NCI-H345 treated with DMSO at 0.1 percent for 48 hours (cell line): ENCODE results near the gene MACO1.
"Not testable (repeated sequence)": the region's sequence is repeated elsewhere in the genome, so short reads cannot be mapped to it uniquely, and the experiment has no call there.

Experiments
- DNase-seq: peaks from one replicate; lab custom pipeline; 2025; ENCODE audit not compliant: unreplicated experiment; lab: John Stamatoyannopoulos, UW

The MACO1 gene, protein sequence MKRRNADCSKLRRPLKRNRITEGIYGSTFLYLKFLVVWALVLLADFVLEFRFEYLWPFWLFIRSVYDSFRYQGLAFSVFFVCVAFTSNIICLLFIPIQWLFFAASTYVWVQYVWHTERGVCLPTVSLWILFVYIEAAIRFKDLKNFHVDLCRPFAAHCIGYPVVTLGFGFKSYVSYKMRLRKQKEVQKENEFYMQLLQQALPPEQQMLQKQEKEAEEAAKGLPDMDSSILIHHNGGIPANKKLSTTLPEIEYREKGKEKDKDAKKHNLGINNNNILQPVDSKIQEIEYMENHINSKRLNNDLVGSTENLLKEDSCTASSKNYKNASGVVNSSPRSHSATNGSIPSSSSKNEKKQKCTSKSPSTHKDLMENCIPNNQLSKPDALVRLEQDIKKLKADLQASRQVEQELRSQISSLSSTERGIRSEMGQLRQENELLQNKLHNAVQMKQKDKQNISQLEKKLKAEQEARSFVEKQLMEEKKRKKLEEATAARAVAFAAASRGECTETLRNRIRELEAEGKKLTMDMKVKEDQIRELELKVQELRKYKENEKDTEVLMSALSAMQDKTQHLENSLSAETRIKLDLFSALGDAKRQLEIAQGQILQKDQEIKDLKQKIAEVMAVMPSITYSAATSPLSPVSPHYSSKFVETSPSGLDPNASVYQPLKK

GRCh38 chr1:25430073-25430966 lies at the start of gene MACO1:
TSS of gene MACO1 (plus strand) at chr1:25430897. CDS start at chr1:25431099, 202 bp downstream.
- peak; percentile 95 for DNase-seq

- not testable (repeated sequence) for DNase-seq
These were observed 48.2 kb upstream of the MACO1 start for GRCh38 chr1:25382543-25382942.

DNA sequence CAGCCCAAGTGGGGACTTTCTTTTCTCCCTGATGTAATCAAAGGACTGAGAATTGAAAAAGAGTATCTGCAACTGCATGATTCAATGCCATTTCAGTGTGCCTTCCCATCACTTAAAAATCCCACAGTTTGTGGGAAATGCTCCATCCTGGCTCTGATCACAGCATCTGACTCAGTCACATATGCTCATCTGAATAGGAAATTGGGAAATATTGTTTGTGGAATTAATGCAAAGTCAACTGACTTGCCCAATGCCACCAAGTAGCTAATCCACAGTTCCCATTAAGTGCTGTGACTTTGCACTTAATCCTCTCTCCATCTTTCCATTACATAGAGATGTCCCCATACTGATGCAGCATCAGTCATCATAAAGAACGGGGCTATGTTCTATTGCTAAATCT lies 47.6 kb upstream of the MACO1 start:
- DNase-seq, result not testable (repeated sequence)

DNA sequence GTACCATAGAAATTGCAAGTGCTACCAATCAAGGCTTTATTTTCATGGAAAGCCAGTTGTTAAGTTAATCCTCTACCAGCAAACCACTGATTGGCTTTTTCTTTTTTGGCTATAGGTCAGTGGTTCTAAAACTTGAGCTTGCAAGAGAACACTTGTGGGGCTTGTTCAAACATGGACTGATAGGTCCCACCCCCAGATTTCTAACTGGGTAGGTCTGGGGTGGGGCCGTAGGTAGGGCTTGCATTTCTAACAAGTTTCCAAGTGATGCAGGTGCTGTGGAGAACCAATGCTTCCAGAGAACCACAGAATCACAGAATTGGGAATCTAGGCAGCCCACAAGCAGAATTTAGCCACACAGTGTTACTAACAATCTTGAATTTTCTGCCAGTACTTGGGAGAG lies 46.8 kb upstream of the MACO1 start:
- not testable (repeated sequence) for DNase-seq

DNA sequence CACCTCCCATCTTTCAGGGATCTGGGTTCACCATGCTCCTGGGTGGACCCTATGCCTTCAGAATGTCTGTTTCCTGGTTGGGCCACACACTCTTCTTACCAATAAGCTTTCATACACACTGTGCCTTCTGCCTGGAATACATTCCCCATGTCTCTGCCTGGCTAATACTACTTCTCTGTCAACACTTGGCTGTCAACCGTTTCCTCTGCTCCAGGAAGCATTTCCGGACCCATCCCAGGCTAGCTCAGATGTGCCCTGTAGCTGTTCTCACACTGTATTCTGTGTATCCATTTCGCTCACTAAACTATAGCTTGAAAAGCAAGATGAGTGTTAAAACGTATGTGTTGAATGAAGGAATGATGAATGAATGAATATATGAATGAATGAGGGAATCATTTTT lies 43.6 kb upstream of the MACO1 start:
- DNase-seq, result not testable (repeated sequence)

- peak; percentile 21 for DNase-seq
These were observed 42.0 kb upstream of the MACO1 start for GRCh38 chr1:25388691-25389090.

DNA sequence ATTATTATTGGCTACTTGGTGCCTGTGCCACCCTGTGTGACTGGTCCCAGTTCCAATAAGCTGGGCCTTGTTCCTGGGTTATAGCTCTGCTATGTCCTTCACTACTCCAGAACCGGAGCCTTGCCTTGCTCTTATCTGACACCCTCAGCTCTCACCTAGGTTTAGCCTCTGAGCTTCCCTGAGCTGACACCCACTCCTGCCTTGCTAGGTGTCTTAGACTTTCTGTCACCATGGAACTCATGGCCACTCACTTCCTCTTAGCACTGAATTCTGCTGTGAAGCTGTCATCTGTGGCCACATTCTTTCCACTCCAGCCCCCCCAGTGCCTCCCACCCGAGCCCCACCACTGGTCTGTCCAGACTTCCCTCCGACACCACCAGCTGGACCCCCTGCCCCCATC lies 41.0 kb upstream of the MACO1 start:
- not testable (repeated sequence) for DNase-seq

- no peak for DNase-seq
These were observed 37.9 kb upstream of the MACO1 start for GRCh38 chr1:25392841-25393240.

DNA sequence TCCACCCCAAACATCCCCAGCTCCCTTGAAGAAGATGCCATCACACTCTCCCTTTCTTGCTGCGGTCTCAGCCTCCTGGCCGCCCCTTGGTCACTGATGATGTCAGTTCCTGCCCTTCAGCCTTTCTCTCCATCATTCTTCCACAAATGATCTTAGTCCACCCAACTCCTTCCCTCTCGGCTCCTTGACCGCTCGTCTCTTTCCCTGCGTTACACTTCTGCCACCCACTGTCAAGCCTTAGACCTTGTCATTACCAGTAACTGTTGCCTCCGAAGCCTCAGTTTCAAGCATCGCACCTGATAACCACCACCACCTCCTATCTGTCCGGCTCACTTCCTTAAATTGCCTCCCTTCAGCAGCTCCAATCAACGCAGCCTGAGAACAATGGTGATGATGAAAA lies 33.1 kb upstream of the MACO1 start:
- DNase-seq, result not testable (repeated sequence)

DNA sequence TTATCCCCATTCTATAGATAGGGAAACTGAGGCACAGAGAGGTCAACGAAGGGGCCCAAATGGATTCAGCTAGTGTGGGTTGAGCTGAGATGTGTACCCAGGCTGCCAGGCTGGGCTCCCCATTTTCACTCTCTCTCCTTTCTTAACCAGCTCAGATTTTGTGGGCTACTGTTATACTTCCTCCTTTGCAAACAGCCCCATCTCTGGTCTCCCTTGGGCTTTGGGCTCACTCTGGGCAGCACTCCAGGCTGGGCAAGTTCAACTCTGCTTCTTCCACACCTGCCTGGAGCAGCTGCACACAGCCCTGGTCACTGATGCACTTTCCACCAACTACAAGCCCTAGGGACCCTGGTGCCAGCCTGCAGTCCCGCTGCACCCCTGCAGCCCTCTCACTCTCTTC lies 32.6 kb upstream of the MACO1 start:
- not testable (repeated sequence) for DNase-seq

DNA sequence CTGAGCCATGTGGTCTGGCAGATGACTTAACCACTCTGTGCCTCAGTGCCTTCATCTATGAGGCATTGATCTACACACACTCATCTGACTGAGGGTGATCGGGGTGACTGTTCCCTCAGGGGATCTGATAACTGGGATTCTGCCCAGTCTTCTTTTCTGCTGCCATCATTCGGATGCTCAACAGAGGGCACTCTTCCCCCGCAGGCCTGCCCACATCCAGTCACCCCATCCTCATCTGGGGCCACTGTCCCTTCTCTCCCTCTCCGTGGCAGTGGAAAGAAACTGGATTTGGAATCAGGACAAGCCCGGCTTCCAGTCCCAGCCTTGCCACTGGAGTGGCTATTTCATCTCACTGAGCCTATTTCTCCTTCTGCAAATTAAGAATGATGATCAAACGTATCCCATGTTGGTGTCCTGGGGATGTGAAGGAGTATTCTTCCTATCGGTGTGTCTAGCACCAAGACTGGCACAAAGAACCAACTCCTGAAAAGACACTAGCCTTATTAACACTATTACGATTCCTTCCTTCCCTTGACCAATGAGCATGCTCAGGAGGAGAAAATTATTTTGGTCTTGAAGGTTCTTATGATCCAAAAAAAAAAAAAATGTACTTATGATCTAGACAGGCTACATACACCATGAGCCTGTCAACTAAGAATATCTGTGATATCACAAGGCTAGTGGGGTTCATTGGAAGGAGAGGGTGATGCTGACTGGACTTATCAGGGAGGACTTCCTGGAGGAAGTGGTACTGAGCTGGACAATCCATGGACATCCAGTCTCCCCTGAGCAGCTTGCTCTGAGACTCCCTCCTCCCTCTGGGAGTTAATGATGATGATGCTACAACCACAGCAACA lies 27.5 kb upstream of the MACO1 start:
- DNase-seq, result not testable (repeated sequence)

DNA sequence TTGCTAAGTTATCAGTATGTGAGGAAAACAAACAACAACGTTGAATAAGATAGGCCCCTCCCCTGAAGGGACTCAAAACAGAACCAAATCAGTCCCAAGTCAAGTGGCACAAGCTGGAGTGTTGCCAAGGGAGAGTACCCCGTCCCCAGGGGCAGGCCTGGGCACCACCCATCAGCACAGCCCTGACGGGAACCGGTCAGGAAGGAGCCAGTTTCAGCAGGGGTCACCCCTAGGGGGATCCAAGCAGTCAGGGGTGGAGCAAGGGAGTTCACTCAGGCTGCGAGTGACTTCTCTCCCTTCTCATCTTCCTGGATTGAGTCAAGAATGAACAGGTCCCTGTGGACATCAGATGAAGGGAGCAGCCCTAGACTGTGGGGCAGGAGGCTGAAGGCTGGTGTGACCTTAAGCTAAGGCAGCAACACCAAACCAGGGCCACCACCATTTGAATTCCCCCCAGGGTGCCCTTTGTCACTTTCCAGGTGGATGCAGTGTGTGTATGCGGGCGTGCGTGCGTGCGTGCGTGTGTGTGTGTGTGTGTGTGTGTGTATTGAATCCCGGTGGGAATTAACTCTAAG lies 24.9 kb upstream of the MACO1 start:
- not testable (repeated sequence) for DNase-seq

DNA sequence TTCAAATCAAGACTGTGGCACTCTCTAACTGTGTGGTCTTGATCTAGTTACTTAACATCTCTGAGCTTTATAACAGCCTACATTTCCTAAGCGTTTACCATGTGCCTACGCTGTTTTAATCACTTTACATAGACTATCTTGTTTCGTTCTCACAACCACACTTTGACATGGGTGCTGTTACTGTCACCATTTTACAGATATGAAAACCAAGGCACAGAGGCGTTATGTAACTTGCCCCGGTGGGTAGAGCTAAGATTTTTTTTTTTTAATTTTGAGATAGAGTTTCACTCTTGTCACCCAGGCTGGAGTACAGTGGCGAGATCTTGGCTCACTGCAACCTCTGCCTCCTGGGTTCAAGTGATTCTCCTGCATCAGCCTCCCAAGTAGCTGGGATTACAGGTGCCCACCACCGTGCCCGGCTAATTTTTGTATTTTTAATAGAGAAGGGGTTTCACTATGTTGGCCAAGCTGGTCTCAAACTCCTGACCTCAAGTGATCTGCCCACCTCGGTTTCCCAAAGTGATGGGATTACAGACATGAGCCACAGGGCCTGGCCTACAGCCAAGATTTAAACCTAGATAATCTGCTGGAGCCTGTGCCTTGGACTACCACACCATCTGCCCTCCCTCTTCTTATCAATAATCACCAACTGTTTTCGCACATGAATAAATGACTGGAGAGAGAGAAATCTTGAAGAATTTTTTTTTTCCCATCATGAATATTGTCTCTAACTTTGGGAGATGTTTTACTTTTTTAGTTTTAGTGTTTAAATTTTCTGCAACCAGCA lies 20.9 kb upstream of the MACO1 start:
- DNase-seq, result not testable (repeated sequence)

- DNase-seq, result not testable (repeated sequence)
These were observed 17.6 kb upstream of the MACO1 start for GRCh38 chr1:25412872-25413623.

GRCh38 chr1:25414157-25414556 lies 16.5 kb upstream of the MACO1 start:
- DNase-seq, result not testable (repeated sequence)

- DNase-seq, result not testable (repeated sequence)
These were observed 16.1 kb upstream of the MACO1 start for GRCh38 chr1:25414578-25414977.

GRCh38 chr1:25417280-25417679 lies 13.4 kb upstream of the MACO1 start:
- DNase-seq, result not testable (repeated sequence)

GRCh38 chr1:25419339-25419738 lies 11.4 kb upstream of the MACO1 start:
- DNase-seq, result not testable (repeated sequence)
